Breast epithelium (tissue), 3 donors: ENCODE results near the gene MRGPRD.

Experiments used
- CTCF ChIP-seq, 3 donors: fragments of 450-650 bp; IDR thresholded peaks; one replicate each; pipeline ENCODE4 v1.5.1; 2016 to 2017; ENCODE audit warnings: antibody characterized with exemption in 3 of 3, mild to moderate bottlenecking in 3 of 3, moderate library complexity in 3 of 3
- POLR2A ChIP-seq: fragments of 450-650 bp; IDR thresholded peaks from one replicate; pipeline ENCODE4 v1.6.1; 2016; ENCODE audit warnings: antibody characterized with exemption, mild to moderate bottlenecking, moderate library complexity
- POLR2AphosphoS5 ChIP-seq, 3 donors: sonication (generic); formaldehyde crosslinking; IDR thresholded peaks; one replicate each; pipeline ENCODE4 v1.6.1; 2017; ENCODE audit warnings: antibody characterized with exemption in 3 of 3

DNA sequence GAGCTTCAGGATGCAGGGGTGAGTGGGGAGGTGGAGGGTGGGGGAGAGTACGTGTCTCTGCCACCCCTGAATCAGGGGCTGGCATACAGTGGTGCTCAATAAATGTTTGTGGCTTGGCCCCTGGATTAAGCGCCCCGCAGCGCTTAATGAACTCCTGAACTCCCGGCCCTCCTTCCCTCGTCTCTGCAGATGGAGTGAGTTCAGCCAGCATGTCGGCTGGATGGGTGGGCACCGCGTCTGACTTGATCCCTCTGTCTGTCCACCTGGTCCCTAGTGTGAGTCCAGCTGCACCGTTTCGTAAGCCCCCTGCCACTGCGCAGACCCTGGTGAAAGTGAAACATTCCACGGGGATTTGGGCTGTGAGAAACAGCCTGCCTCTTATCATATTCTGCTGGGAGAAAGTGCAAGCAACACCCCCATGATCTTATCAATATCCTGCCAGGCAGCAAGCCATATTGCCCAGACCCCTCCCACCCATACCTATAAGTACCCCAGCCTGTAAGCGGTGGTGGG lies 12.0 kb upstream of the MRGPRD start:
- TF ChIP-seq CTCF (IDR thresholded peaks at IDR 0.05) (no peak), POLR2A (no peak), POLR2AphosphoS5 (IDR thresholded peaks at IDR 0.05) (no peak)
